ENCODE measurements around the gene ORAI2. TPM values are rescaled to one million over a fixed set of nuclear protein-coding genes. Genes with fewer than 3 reads are reported as not detected.
A peak's percentile ranks its signal among the peaks of the same experiment; 100 is the strongest.
"Not testable (repeated sequence)": the region's sequence is repeated elsewhere in the genome, so short reads cannot be mapped to it uniquely, and the experiment has no call there.

ORAI2 gene
- total RNA-seq, 4 donors from 2014 or later, result 6.2 to 16.0 (median 12.3) TPM

DNA sequence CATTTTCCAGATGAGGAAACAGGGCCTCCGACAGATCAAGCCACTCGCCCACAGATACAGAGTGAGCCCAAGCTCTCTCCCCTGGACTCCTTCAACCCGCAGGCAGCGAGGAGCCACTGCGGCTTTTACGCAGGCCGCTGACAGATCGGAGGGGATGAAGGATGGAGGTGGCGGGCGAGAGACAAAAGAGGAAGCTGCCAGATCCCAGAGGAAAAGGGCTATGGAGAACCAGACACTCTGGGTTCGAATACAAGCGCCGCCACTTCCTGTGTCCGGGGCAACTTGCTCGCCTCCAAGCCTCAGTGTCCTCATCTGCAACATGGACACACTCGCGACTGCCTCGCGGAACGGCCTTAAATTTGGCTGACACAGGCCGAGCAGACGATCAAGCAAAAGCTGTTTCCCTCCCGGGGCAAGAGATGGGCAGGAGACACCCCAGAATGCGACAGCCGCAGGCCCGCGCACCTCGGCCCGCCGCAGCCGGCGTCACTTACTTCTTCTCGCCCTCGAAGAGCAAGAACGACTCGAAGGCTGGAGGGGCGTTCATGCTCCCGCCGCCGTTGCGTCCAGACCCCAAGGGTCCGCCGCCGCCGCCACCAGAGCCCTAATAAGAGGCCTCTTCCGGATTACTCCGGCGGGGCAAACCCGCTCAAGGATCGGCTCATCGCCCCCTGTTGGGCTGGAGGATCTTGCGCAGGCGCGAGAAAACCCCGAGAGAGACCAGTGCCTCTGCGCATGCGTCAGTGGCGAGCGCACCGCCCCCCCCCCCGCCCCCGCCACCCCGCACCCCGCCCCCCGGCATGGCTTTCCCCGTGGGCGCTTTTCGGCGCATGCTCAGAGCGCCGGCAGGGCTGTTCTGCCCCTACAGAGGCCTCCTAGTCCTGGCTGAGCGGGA is 45.2 kb downstream of the ORAI2 start, which contains the start of gene POLR2J:
POLR2J (minus strand) TSS at position 609 of the 895 bp plus-strand sequence; CDS start at position 547, 62 bp downstream.
- H3K4me1 ChIP-seq; intact Hi-C loops (cut with DNase I); DNase-seq (ENCODE audit: extremely low spot score); H3K27me3 ChIP-seq; H3K9me3 ChIP-seq: not testable (repeated sequence)
- peaks cover 0 to 17% (median 9%) of the 10 kb centered on the region in 4 donors for H3K36me3 ChIP-seq
- H3K4me3 ChIP-seq, result peak within 1 kb of the TSS; percentile 51 to 68 (median 58)
- WGBS, result no CpG with 5 or more reads among the region's 72 CpGs
- peak; percentile 25 to 63 for TF ChIP-seq POLR2AphosphoS5 (IDR thresholded peaks at IDR 0.05)
- peak; percentile 33 to 54 (median 39) for TF ChIP-seq CTCF (IDR thresholded peaks at IDR 0.05)
- peak within 1 kb of the TSS; percentile 44 to 76 (median 62) for H3K27ac ChIP-seq (replicated peaks in 1 of 4)

DNA sequence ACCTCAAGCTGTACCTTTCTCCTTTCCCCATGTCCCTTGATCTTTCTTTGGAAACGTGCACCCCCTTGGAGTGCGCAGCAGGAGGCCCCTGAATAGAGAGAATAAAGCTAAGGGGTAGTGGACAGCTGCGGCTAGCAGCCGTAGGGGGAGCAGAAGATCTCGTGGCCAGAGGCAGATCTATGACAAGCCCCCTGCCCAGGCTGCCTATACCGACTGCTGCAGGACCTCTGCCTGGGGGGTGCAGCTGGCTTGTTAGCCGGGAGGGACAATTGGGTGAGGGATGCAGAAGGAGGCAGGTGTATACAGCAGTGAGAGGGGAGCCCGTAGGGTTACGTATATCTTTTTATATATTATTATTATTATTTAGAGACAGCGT is 45.8 kb downstream of the ORAI2 start:
- H3K9me3 ChIP-seq; H3K4me1 ChIP-seq; DNase-seq (ENCODE audit: extremely low spot score); H3K27me3 ChIP-seq; intact Hi-C loops (cut with DNase I): not testable (repeated sequence)
- peak overlapping the region in 1 of 4 donors; percentile 68 for H3K4me3 ChIP-seq
- peak overlapping the region in 1 of 4 donors; percentile 65 for H3K27ac ChIP-seq (replicated peaks in 1 of 4)
- peaks cover 0 to 11% (median 5%) of the 10 kb centered on the region in 4 donors for H3K36me3 ChIP-seq
- no CpG with 5 or more reads among the region's 10 CpGs for WGBS

- H3K9me3 ChIP-seq; intact Hi-C loops (cut with DNase I); H3K36me3 ChIP-seq; DNase-seq (ENCODE audit: extremely low spot score); H3K27me3 ChIP-seq; H3K27ac ChIP-seq (replicated peaks in 1 of 4); H3K4me3 ChIP-seq; H3K4me1 ChIP-seq: not testable (repeated sequence)
- 6% methylated on average over 9 of the region's 11 CpGs for WGBS
- TF ChIP-seq CTCF (IDR thresholded peaks at IDR 0.05), result peak; percentile 31 to 62 (median 38)
Measured at GRCh38 chr7:102479982-102480637, 46.7 kb downstream of the ORAI2 start.

GRCh38 chr7:102481962-102482361 is 48.6 kb downstream of the ORAI2 start:
- DNase-seq (ENCODE audit: extremely low spot score); H3K4me1 ChIP-seq; H3K9me3 ChIP-seq; H3K27me3 ChIP-seq; H3K27ac ChIP-seq (replicated peaks in 1 of 4); H3K4me3 ChIP-seq; intact Hi-C loops (cut with DNase I); H3K36me3 ChIP-seq: not testable (repeated sequence)
- WGBS, result no CpG with 5 or more reads among the region's 10 CpGs

DNA sequence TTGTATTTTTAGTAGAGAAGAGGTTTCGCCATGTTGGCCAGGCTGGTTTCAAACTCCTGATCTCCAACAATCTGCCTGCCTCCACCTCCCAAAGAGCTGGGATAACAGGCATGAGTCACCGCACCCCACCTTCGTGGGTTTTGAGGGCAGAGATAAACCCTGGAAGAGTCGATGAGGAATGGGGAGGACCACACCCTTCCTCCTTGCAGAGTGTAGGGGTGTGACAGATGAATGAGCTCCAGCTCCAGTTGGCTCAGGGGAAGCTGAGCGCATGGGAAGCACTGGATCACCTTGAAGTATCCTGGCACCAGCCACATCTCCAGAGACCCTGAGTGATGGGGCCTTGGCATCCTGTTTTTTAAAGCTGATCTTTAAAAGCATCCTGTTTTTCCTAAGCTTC is 50.9 kb downstream of the ORAI2 start:
- H3K36me3 ChIP-seq; DNase-seq (ENCODE audit: extremely low spot score); H3K27me3 ChIP-seq; H3K9me3 ChIP-seq; intact Hi-C loops (cut with DNase I); H3K4me3 ChIP-seq; H3K27ac ChIP-seq (replicated peaks in 1 of 4); H3K4me1 ChIP-seq: not testable (repeated sequence)
- no CpG with 5 or more reads among the region's 5 CpGs for WGBS

GRCh38 chr7:102490529-102491075 is 57.2 kb downstream of the ORAI2 start:
- H3K27me3 ChIP-seq; H3K36me3 ChIP-seq; intact Hi-C loops (cut with DNase I); H3K4me3 ChIP-seq; H3K9me3 ChIP-seq; DNase-seq (ENCODE audit: extremely low spot score); H3K27ac ChIP-seq (replicated peaks in 1 of 4); H3K4me1 ChIP-seq: not testable (repeated sequence)
- no CpG with 5 or more reads among the region's 12 CpGs for whole genome bisulfite sequencing

- intact Hi-C loops (cut with DNase I); H3K4me1 ChIP-seq; DNase-seq (ENCODE audit: extremely low spot score); H3K9me3 ChIP-seq; H3K27ac ChIP-seq (replicated peaks in 1 of 4); H3K27me3 ChIP-seq; H3K36me3 ChIP-seq; H3K4me3 ChIP-seq: not testable (repeated sequence)
- no CpG with 5 or more reads among the region's 33 CpGs for WGBS
Measured at GRCh38 chr7:102493220-102493935, 60.0 kb downstream of the ORAI2 start.

DNA sequence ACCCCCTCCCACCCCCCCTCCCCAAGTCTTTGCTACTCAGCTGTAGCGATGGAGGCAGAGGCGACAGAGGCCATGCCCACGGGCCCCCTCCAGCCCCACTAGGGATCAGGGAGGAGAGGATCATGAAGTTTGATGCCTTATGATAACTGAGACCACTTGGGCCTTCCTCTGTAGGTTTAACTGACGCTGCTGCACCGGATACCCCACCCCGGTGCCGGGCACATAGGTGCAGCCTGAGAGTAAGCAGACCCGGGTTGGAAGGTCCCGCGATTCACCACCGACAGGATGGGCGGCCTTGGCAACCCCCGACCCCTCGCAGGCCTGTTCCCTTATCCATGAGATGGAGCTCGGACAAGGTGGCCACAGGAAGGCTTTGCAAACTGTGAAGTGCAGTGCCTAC is 60.7 kb downstream of the ORAI2 start:
- WGBS, result no CpG with 5 or more reads among the region's 15 CpGs
- H3K4me3 ChIP-seq; intact Hi-C loops (cut with DNase I); H3K27me3 ChIP-seq; H3K9me3 ChIP-seq; DNase-seq (ENCODE audit: extremely low spot score); H3K4me1 ChIP-seq; H3K27ac ChIP-seq (replicated peaks in 1 of 4); H3K36me3 ChIP-seq: not testable (repeated sequence)

DNA sequence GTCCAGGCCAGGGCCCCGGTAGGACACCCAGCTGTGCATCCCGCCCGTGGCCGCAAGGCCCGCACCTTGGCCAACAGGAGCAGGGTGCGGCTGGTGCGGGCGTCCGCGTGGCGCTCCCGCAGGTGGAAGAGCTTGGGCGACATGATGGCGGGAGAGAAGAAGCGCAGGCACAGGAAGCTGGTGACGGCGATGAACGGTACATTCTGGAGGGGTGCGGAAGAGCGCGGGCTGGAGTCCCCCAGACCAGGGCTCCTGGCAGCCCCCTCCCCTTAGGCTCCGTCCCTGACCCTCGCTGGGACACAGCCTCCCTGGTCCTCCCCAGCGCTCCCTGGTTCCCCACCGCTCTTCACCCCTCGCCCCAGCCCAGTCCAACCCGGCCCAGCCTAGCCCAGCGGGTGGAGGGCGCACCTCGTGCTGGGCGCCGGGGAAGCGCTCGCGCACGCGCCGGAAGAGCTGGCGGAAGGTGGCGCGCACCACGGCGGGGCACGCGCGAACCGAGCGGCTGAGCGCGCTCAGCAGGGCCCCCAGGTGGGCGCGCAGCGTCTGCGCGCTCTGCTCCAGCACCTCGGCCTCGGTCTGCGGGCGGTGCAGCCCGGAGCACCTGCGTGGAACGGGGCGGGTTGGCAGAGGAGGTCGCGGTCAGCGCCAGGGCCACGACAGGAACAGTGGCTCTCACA is 61.2 kb downstream of the ORAI2 start:
- no CpG with 5 or more reads among the region's 67 CpGs for WGBS
- H3K4me3 ChIP-seq; H3K9me3 ChIP-seq; H3K36me3 ChIP-seq; H3K27ac ChIP-seq (replicated peaks in 1 of 4); H3K4me1 ChIP-seq; H3K27me3 ChIP-seq; intact Hi-C loops (cut with DNase I); DNase-seq (ENCODE audit: extremely low spot score): not testable (repeated sequence)
